SU-DHL-6 (cell line): Measurements from ENCODE around the gene CENPB.

Source experiments
- CTCF ChIP-seq: fragments of 200-600 bp; sonication (generic); IDR thresholded peaks from one replicate; pipeline ENCODE4 v1.5.1; 2017; ENCODE audit warnings: antibody characterized with exemption, mild to moderate bottlenecking, low read length, moderate library complexity; ENCODE audit not compliant: insufficient read depth, poor library complexity, severe bottlenecking
- EZH2phosphoT487 ChIP-seq: fragments of 200-600 bp; sonication (generic), shearing (Covaris generic); conservative IDR thresholded peaks from 2 replicates; pipeline ENCODE4 v1.6.1; 2018; ENCODE audit warnings: mild to moderate bottlenecking, antibody characterized with exemption, low read length, moderate library complexity, mixed read lengths

- TF ChIP-seq CTCF (no peak), EZH2phosphoT487 (no peak)
Measured at GRCh38 chr20:3794701-3795420, 8.3 kb upstream of the CENPB start.
